Keratinocyte (primary cell): Measurements from ENCODE around the gene FLT3LG. TPM values are rescaled to one million over a fixed set of nuclear protein-coding genes. Genes with fewer than 3 reads are reported as not detected.

Source experiments
- DNase-seq: peaks from one replicate; pipeline ENCODE4 v3.0.0-alpha.2; 2011; ENCODE audit warnings: low read depth, missing footprints, low spot score
- FAIRE-seq: peaks from 2 replicates; lab custom pipeline; 2011; peaks lifted over from hg19 to GRCh38; lab: Jason Lieb, UNC
- H2AFZ ChIP-seq: 2 replicates; pipeline ENCODE4 v1.6.0; 2012; ENCODE audit warnings: low read length, control low read depth, inconsistent platforms; ENCODE audit not compliant: control insufficient read depth
- H3K27ac ChIP-seq: 2 replicates; pipeline ENCODE4 v1.5.1; 2011; ENCODE audit warnings: low read length; ENCODE audit not compliant: control insufficient read depth, insufficient read depth
- H3K27me3 ChIP-seq: 3 replicates; pipeline ENCODE4 v1.6.0; 2011; ENCODE audit warnings: low read length; ENCODE audit not compliant: control insufficient read depth, insufficient read depth; ENCODE audit errors: extremely low read depth
- H3K36me3 ChIP-seq, 2 experiments: 2 replicates in 1 of 2; 3 replicates in 1 of 2; pipeline ENCODE4 v1.5.1; 2011; ENCODE audit warnings: low read length in 2 of 2, mild to moderate bottlenecking in 1 of 2; ENCODE audit not compliant: control insufficient read depth in 2 of 2, insufficient read depth in 2 of 2; ENCODE audit errors: extremely low read depth in 1 of 2
- H3K4me1 ChIP-seq: 3 replicates; pipeline ENCODE4 v1.5.1; 2011; ENCODE audit warnings: low read length; ENCODE audit not compliant: control insufficient read depth, insufficient read depth; ENCODE audit errors: extremely low read depth
- H3K4me2 ChIP-seq: 3 replicates; pipeline ENCODE4 v1.6.0; 2011; ENCODE audit warnings: low read depth, low read length; ENCODE audit not compliant: control insufficient read depth, insufficient read depth; ENCODE audit errors: extremely low read depth
- H3K4me3 ChIP-seq, 3 experiments: fragments of 200-600 bp in 1 of 3; sonication (generic) in 1 of 3; 2 replicates in 2 of 3; 3 replicates in 1 of 3; pipeline ENCODE4 v1.5.1; 2011 to 2016; ENCODE audit warnings: low read length in 3 of 3, mild to moderate bottlenecking in 3 of 3, control low read depth in 2 of 3, inconsistent platforms in 1 of 3, low read depth in 1 of 3, mixed read lengths in 1 of 3, mixed run types in 1 of 3, moderate library complexity in 1 of 3; ENCODE audit not compliant: control insufficient read depth in 2 of 3, insufficient read depth in 2 of 3; ENCODE audit errors: extremely low read depth in 1 of 3
- H3K79me2 ChIP-seq: 2 replicates; pipeline ENCODE4 v1.6.0; 2012; ENCODE audit warnings: low read length; ENCODE audit not compliant: control insufficient read depth, insufficient read depth
- H3K9ac ChIP-seq: 3 replicates; pipeline ENCODE4 v1.6.0; 2011; ENCODE audit warnings: low read length; ENCODE audit not compliant: control insufficient read depth, insufficient read depth; ENCODE audit errors: extremely low read depth
- H3K9me1 ChIP-seq: 3 replicates; pipeline ENCODE4 v1.6.0; 2011; ENCODE audit warnings: low read length; ENCODE audit not compliant: control insufficient read depth, insufficient read depth; ENCODE audit errors: extremely low read depth
- H3K9me3 ChIP-seq: 2 replicates; pipeline ENCODE4 v1.5.1; 2012; ENCODE audit warnings: low read depth, low read length; ENCODE audit not compliant: control insufficient read depth
- H4K20me1 ChIP-seq: 3 replicates; pipeline ENCODE4 v1.6.0; 2011; ENCODE audit warnings: low read length; ENCODE audit not compliant: control insufficient read depth, insufficient read depth; ENCODE audit errors: extremely low read depth
- CTCF ChIP-seq, 3 experiments: IDR thresholded peaks in 1 of 3; conservative IDR thresholded peaks in 1 of 3; optimal IDR thresholded peaks in 1 of 3; 2 replicates in 2 of 3; 3 replicates in 1 of 3; pipeline versions ENCODE3 to v1.5.1; 2011; ENCODE audit warnings: low read length in 3 of 3, mild to moderate bottlenecking in 3 of 3, moderate library complexity in 2 of 3, control low read depth in 1 of 3, inconsistent platforms in 1 of 3; ENCODE audit not compliant: insufficient read depth in 2 of 3; ENCODE audit errors: extremely low read depth in 1 of 3
- EZH2 ChIP-seq: IDR thresholded peaks from one replicate; pipeline ENCODE4 v1.6.1; 2012; ENCODE audit warnings: inconsistent platforms, mild to moderate bottlenecking, low read length, moderate library complexity
- dilution Hi-C: fragments of 300-500 bp; cut with MboI; formaldehyde crosslinking; loops from one replicate; pipeline ENCODE4 v1.7.0; 2020; ENCODE audit warnings: low sequenced_read_pairs; ENCODE audit not compliant: extremely low pct_ligation_motif_present
- polyA plus RNA-seq, 5 experiments: library from polyadenylated mRNA; depleted of rRNA in 3 of 5; stranded (reverse) in 3 of 5; stranded (forward) in 1 of 5; unstranded in 1 of 5; fragments of >200 nt; gene quantifications; 1 replicate in 1 of 5; 2 replicates in 3 of 5; 3 replicates in 1 of 5; pipeline versions ENCODE4 v1.2.1 to v1.2.3, GENCODE V29; 2011 to 2012; ENCODE audit warnings: missing spikeins in 2 of 5, low read depth in 1 of 5, low replicate concordance in 1 of 5

Gene FLT3LG
- polyA plus RNA-seq, 1 donor (not counting 4 experiments of a cell fraction or from before 2014, with no cell fraction given): 0.80 TPM

- dilution Hi-C loops: no loop called here
- H3K36me3 ChIP-seq: no peaks in the 10 kb centered on the region
- peaks cover 76% of the 10 kb centered on the region for H3K27me3 ChIP-seq
- H3K4me1 ChIP-seq: peaks cover 7% of the 10 kb centered on the region
- FAIRE-seq (no peak), DNase-seq (no peak)
- H2AFZ ChIP-seq: no peak overlapping the region
- H3K9me3 ChIP-seq: no peaks in the 10 kb centered on the region
- H4K20me1 ChIP-seq: no peaks in the 10 kb centered on the region
- TF ChIP-seq EZH2: no peak
- TF ChIP-seq CTCF (optimal IDR thresholded peaks at IDR 0.05 in 1 of 3, IDR thresholded peaks at IDR 0.05 in 1 of 3, conservative IDR thresholded peaks at IDR 0.05 in 1 of 3; ENCODE audit: extremely low read depth in 1 of 3, insufficient read depth in 2 of 3, low read length in 3 of 3): no peak
- H3K79me2 ChIP-seq: no peaks in the 10 kb centered on the region
- H3K27ac ChIP-seq: no peak overlapping the region
- H3K4me2 ChIP-seq: no peak overlapping the region
- H3K9me1 ChIP-seq: no peaks in the 10 kb centered on the region
- H3K4me3 ChIP-seq: no peak overlapping the region
- H3K9ac ChIP-seq: no peak overlapping the region
These were observed 34.2 kb upstream of the FLT3LG start for GRCh38 chr19:49439836-49440235.

- Histone ChIP-seq H3K9me1 (no peaks in the 10 kb centered on the region), H3K4me3 (peak overlapping the region in 1 of 3 experiments; percentile 10), H3K4me2 (peak overlapping the region; percentile 37), H3K36me3 (no peaks in the 10 kb centered on the region), H3K27ac (no peak overlapping the region), H4K20me1 (no peaks in the 10 kb centered on the region), H3K79me2 (no peaks in the 10 kb centered on the region), H3K27me3 (peaks cover 68% of the 10 kb centered on the region), H2AFZ (no peak overlapping the region), H3K4me1 (peaks cover 7% of the 10 kb centered on the region), H3K9me3 (no peaks in the 10 kb centered on the region), H3K9ac (no peak overlapping the region)
- TF ChIP-seq CTCF (optimal IDR thresholded peaks at IDR 0.05 in 1 of 3, IDR thresholded peaks at IDR 0.05 in 1 of 3, conservative IDR thresholded peaks at IDR 0.05 in 1 of 3; ENCODE audit: extremely low read depth in 1 of 3, insufficient read depth in 2 of 3, low read length in 3 of 3) (no peak), EZH2 (no peak)
- FAIRE-seq: no peak
- DNase-seq: no peak
- dilution Hi-C loops: no loop called here
These were observed 33.4 kb upstream of the FLT3LG start for GRCh38 chr19:49440439-49441209.
